ENCODE measurements around the gene PHLDA1.
"Not testable (repeated sequence)": the region's sequence is repeated elsewhere in the genome, so short reads cannot be mapped to it uniquely, and the experiment has no call there.

Gene PHLDA1

DNA sequence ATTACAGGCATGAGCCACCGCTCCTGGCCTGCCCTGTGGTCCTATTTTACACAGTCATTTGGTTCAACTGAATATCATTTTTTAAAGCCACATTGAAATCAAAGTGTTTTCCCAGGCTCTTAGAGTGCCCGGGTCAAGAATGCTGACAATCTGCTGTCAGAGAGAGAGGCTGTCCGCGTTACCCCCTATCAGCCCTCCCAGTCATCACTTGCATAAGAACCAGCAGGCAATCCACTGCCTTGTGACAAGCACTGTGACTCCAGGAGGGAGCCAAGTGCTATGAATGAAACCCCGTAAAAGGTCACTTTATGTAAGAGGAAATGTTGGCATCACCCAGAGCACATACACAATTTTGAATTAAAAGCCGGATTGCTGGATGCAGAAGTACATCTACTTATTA, 13.5 kb downstream of the PHLDA1 start:
- DNase-seq (ENCODE audit: low spot score): no peak

- no peak for DNase-seq (ENCODE audit: low spot score)
These were observed 17.6 kb downstream of the PHLDA1 start for GRCh38 chr12:76014007-76014406.

- DNase-seq (ENCODE audit: low spot score): no peak
These were observed 18.0 kb downstream of the PHLDA1 start for GRCh38 chr12:76013603-76014002.

DNA sequence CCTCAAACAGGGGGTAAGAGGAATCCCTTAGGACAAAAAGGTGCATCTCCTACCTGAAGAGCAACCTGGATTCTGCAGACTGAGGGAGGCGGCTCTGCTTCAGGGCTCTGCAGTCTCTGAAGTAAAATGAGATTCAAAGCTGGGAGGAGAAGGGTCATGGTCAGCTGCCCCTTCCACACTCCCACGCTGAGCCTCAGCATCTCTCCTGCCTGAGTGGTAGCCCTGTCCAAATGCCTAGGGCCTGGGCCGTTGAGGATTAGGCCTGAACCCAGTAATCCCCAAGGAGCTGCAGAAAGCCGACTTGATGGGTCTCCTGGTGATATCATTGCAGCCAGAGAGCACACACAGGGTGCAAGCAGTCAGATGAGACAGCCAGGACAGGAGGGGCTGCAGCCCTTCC, 18.9 kb downstream of the PHLDA1 start:
- DNase-seq (ENCODE audit: low spot score): no peak

DNA sequence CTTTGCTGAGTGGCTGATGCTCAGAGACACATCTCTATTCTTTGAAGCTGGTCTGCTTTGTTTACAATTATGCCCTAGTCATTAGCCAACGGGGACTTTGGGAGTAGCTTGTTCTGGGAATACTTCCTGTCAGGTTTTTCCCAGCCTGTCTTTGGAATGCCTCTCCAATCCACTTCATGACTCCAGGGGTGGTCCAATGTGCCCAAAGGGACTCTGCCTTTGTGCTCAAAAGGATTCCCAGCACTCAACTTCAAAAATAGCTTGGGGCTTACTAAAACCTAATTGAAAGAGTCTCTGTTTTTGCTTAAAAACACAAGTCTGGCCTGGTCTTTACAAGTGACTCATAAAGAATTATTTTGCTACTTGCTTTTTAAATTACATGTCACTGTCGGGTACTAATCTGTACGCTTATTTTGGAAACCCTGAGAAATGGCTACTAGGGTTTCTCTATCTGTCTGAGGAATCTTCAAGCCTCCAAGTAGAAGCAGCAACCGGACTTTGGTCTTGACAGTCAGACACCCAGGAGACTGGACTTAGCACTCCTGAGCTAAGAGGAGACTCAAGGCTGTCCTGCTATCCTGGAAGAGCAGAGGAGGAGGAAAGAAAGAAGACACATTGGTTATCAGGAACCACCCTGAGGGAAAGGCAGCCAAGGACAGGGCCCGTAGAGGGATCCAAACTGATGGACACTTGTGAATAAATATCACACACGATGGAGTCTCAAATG, 20.7 kb downstream of the PHLDA1 start:
- DNase-seq (ENCODE audit: low spot score): no peak

- no peak for DNase-seq (ENCODE audit: low spot score)
These were observed 23.1 kb downstream of the PHLDA1 start for GRCh38 chr12:76008428-76008827.

DNA sequence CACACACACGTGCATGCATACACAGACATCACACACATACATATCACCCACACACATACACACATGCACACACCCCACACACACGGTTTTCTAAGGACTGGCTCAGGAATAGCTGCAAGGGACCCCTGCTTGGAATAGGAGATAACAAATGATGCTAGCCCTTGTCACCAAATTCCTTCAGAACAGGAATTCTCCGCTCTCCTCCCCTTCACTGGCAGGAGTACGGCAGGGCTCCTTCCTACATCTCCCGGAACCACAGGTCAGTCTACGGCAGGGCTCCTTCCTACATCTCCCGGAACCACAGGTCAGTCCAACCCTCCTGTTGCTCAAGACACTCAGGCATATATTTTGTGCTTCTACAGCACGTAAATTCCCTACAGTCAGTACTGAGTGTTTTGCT, 23.9 kb downstream of the PHLDA1 start:
- no peak for DNase-seq (ENCODE audit: low spot score)

DNA sequence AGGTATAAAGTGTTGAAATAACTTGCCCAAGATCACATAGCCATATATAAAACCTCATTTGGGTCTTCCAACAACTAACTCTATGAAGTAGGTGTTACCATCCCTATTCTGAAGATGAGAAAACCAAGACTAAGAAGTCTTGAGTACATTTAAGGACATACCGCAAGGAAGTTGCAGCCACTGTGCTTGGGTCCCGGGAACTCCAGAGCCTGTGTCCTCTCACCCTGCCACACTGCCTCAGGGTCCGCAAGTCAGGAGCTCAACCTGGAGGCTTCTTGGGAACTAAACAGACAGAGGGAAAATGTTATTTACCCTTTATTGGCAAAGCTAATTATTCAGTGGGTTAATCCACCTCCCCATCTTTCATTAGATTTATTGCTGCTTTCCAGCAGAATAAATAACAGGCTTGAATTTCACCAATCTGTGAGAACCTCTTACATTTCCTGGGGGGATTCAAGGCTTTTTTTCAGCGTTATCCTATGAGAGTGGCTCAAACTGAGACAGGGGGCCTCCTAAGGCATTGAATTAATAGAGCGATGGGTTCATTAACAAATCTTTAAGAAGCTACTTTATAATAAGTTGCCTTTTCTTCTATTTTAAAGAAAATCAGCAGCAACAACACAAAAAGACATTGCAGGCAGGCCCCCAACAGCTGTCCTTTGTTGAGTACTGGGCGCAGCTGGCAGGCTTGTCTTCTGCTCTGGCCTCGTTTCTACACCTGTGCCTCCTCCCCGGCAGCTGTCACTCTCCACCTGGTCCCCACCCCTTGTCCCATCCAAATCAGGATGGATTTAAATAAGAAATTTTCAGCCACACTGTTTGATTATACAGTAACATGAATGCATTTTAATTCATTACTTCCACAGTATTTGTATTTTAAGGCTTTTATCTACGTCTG, 25.3 kb downstream of the PHLDA1 start:
- DNase-seq (ENCODE audit: low spot score): no peak

DNA sequence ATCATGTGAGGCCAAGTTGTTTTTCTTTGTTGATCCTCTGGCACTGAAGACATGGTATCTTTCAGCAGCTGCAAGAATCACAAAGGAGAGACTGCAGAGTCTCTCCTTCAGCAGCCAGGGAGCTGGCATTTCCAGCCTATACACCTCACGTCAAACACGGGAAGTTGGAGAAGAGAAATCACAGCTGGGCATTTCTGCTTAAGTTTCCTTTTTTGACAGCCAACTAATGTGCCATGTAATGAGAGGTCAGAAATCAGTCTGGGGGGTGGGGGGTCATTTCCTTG, 28.3 kb downstream of the PHLDA1 start:
- DNase-seq (ENCODE audit: low spot score): no peak

DNA sequence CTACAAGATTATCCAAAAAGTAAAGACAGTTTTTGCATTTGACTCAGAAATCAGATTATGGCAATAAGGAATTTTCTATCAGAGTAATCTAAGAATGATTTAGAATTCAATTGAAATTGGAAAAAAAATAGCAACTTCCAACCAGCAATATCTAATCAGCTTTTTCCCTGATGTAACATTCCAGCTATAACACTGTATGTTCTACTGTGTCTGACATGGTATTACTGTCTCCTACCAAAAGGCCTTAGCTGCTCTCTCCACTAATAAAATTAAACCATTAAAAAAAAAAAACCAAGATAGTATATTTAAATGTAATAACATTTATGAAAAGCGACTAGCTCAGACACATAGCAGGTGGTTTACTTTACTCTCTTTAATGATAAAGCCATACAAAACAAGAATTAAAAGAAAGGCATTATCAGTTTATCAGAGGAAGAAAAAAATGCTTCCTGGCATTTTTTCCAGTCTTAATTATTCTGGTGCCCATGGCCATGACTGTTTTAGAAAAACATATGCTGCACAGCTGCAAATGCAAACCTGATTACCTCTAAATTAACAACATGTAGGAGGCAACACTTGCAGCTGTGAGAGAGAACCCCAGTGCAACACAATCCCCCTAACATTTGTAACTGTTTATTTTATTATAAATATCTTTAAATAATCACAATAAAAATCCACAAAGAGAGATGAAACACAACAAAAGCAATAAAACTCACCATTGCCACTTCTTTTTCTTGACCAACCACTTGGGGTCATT, 28.8 kb downstream of the PHLDA1 start:
- DNase-seq (ENCODE audit: low spot score): no peak

DNA sequence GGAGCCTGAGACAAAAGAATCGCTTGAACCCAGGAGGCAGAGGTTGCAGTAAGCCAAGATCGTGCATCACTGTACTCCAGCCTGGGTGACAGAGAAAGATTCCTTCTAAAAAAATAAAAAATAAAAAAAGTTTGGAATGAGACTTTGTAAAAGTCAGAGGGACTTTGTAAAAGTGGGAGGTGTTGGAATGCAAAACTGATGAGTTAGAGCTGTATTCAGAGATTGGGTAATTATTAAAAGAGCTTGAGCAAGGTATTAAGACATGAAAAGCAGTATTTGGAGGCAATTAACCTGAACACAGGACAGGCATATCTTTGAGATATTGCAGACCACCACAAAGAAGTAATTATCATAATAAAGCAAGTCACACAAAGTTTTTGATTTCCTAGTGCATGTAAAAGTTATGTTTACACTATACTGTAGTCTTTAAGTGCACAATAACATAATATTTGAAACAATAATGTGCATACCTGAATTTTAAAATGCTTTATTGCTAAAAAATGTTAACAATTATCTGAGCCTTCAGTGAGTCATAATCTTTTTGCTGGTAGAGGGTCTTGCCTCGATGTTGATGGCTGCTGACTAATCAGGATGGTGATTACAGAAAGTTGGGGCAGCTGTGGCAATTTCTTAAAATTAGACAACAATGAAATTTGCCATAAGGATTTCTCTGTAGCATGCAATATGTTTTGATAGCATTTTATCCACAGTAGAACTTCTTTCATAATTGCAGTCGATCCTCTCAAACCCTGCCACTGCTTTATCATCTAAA, 33.1 kb downstream of the PHLDA1 start:
- DNase-seq (ENCODE audit: low spot score): no peak

DNA sequence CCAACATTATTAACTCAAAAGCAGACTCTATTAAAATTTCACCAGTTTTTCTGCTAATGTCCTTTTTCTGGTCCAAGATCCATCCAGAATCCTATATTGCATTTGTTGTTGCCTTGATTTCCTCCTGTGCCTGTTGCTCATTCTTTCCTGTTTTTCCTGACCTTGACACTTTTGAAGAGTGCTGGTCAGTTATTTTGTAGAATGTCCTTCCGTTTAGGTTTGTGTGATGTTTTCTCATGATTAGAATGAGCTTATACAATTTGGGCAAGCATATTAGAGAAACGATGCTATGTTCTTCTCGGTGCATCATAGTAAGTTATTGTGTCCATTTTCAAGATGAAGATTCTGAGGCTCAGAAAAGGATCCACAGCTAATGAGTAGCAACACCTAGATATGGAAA, 33.9 kb downstream of the PHLDA1 start:
- DNase-seq (ENCODE audit: low spot score): no peak

DNA sequence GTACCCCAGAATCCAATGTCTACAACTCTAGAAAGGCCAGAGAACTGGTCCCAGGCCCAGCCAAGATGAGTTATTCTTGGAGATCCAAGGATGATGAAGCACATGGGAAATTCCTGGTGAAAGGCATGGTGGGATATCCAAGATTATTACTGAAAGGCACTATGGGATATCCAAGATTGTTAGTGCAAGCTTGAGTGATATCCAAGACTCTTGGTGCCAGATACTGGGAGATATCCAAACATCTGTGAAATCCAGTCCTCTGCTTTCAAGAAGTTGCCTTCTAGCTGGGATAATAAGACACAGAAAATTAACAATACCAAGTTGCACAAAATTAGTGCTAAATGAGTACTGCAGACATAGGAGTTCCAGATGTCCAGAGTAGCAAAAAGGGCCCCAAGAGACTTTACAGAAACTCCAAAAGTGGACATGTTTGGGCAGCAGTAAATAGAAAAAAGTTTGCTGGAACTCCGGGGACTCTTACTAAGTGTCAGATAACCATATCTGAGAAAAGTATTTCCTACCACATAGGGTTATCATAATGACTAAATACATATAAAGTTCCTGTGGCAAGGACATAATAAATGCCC, 34.6 kb downstream of the PHLDA1 start:
- DNase-seq (ENCODE audit: low spot score): no peak

DNA sequence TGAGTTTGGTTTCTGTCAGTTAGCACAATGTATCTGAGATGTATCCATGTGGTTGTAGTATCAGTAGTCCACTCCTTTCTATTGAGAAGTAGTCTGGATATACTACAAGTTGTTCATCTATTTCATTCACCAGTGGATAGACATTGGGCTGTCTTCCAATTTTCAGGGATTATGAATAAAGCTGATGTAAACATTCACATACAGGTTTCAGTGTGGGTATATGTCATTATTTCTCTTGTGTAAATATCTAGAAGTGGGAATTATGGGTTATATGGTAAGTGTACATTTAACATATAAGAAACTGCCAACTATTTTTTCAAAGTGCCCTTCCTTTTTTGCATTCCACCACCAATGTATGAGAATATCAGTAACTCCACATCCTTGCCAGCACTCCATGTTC, 35.9 kb downstream of the PHLDA1 start:
- no peak for DNase-seq (ENCODE audit: low spot score)

DNA sequence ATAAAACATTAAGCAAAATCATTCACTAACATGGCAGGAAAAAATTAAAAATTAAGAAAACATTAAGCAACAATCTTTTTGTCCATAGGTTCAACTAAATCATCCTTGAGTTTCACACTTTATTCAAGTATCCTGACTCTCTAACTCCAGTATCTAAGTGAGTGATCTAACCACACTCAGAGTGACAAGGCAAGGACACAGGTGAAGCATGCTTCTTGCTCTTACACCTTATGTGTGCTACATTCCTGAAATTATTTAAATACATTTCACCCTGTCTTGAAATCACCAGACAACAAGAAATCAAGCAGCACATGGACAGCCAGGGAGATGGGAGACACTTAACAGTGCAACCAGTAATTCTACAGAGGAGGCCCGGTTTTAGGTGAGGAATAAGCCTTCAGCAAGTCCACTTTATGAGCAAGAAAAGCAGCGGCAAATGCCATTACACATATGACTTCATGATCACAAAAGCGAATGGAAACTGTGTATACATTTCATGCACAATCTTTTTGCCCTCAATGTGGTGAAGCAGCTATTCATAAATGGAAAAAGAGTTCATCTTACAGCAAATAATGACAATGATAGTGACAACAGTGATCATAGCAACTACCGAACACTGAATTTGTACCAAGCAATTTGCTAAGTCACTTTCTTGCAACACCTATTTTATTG, 37.4 kb downstream of the PHLDA1 start:
- no peak for DNase-seq (ENCODE audit: low spot score)

- DNase-seq (ENCODE audit: low spot score): no peak
These were observed 39.8 kb downstream of the PHLDA1 start for GRCh38 chr12:75991753-75992152.

GRCh38 chr12:75990189-75990912, 41.2 kb downstream of the PHLDA1 start:
- DNase-seq (ENCODE audit: low spot score): no peak

DNA sequence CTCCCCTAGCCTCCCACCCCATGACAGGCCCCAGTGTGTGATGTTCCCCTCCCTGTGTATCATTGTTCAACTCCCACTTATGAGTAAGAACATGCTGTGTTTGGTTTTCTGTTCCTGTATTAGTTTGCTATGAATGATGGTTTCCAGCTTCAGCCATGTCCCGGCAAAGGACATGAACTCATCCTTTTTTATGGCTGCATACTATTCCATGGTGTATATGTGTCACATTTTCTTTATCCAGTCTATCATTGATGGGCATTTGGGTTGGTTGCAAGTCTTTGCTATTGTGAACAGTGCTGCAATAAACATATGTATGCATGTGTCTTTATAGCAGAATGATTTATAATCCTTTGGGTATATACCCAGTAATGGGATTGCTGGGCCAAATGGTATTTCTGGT, 43.9 kb downstream of the PHLDA1 start:
- not testable (repeated sequence) for DNase-seq (ENCODE audit: low spot score)

GRCh38 chr12:75986001-75986746, 45.4 kb downstream of the PHLDA1 start:
- no peak for DNase-seq (ENCODE audit: low spot score)

- DNase-seq (ENCODE audit: low spot score): no peak
These were observed 46.0 kb downstream of the PHLDA1 start for GRCh38 chr12:75985566-75985965.

Data from NAMALWA (cell line).